K562 (cell line): ENCODE data around the gene TNK2. TPM values are rescaled to one million over a fixed set of nuclear protein-coding genes. Genes with fewer than 3 reads are reported as not detected.

ENCODE experiments used
- CEBPB ChIP-seq: fragments of 450-650 bp; IDR thresholded peaks from 2 replicates; pipeline ENCODE4 v1.6.1; 2016; ENCODE audit warnings: missing genetic modification characterization, missing compliant biosample characterization
- CSDE1 ChIP-seq, 2 experiments: fragments of 450-650 bp; IDR thresholded peaks; 2 replicates each; pipeline ENCODE4 v1.6.1; 2016; ENCODE audit warnings: mild to moderate bottlenecking in 1 of 2
- E4F1 ChIP-seq: fragments of 250-450 bp; sonication (Bioruptor Pico); IDR thresholded peaks from 2 replicates; pipeline ENCODE4 v1.5.0; 2021; ENCODE audit warnings: mild to moderate bottlenecking, borderline replicate concordance
- FOXK2 ChIP-seq, 2 experiments: fragments of 450-650 bp; IDR thresholded peaks in 1 of 2; conservative IDR thresholded peaks in 1 of 2; 2 replicates each; pipeline ENCODE4 v1.6.1; 2016; ENCODE audit warnings: low read depth in 2 of 2, mild to moderate bottlenecking in 1 of 2
- HINFP ChIP-seq: fragments of 450-650 bp; conservative IDR thresholded peaks from 2 replicates; pipeline ENCODE4 v1.6.1; 2016; ENCODE audit warnings: missing genetic modification characterization, low read depth, mild to moderate bottlenecking, control low read depth, missing compliant biosample characterization
- HNRNPL ChIP-seq: fragments of 200-400 bp; formaldehyde crosslinking; IDR thresholded peaks from 2 replicates; pipeline ENCODE4 v1.6.1; 2017; ENCODE audit warnings: low read depth, mild to moderate bottlenecking, low read length
- KLF13 ChIP-seq: fragments of 450-650 bp; IDR thresholded peaks from 2 replicates; pipeline ENCODE4 v1.6.1; 2016; ENCODE audit warnings: missing genetic modification characterization, low read depth, mild to moderate bottlenecking, missing compliant biosample characterization, moderate library complexity, borderline replicate concordance
- MTF1 ChIP-seq: fragments of 250-450 bp; sonication (Bioruptor Pico); IDR thresholded peaks from 2 replicates; pipeline ENCODE4 v1.9.0; 2021; ENCODE audit warnings: moderate library complexity, mild to moderate bottlenecking, inconsistent platforms, borderline replicate concordance
- NFYB ChIP-seq: IDR thresholded peaks from 2 replicates; pipeline ENCODE4 v1.6.1; 2011; ENCODE audit warnings: mild to moderate bottlenecking, moderate library complexity; ENCODE audit not compliant: insufficient read length; ENCODE audit errors: extremely low read depth
- NR0B1 ChIP-seq: fragments of 450-650 bp; IDR thresholded peaks from one replicate; pipeline ENCODE4 v1.6.1; 2018; ENCODE audit warnings: mild to moderate bottlenecking, moderate library complexity; ENCODE audit not compliant: partially characterized antibody
- POLR2H ChIP-seq: IDR thresholded peaks from 2 replicates; pipeline ENCODE4 v1.6.1; 2016; ENCODE audit warnings: missing genetic modification characterization, low read depth, mild to moderate bottlenecking, control low read depth, missing compliant biosample characterization, moderate library complexity
- PREB ChIP-seq: sonication (generic); formaldehyde crosslinking; IDR thresholded peaks from 2 replicates; pipeline ENCODE4 v1.8.1; 2023; ENCODE audit warnings: mild to moderate bottlenecking, missing genetic modification reagents
- SAFB2 ChIP-seq: fragments of 200-400 bp; formaldehyde crosslinking; IDR thresholded peaks from 2 replicates; pipeline ENCODE4 v1.6.1; 2018; ENCODE audit warnings: borderline replicate concordance, low read length, low read depth, moderate library complexity; ENCODE audit not compliant: severe bottlenecking
- TARDBP ChIP-seq: fragments of 450-650 bp; IDR thresholded peaks from 2 replicates; pipeline ENCODE4 v1.6.1; 2016
- USF1 ChIP-seq: sonication (generic); formaldehyde crosslinking; IDR thresholded peaks from 2 replicates; pipeline ENCODE4 v1.9.0; 2022; ENCODE audit warnings: mild to moderate bottlenecking, missing genetic modification reagents
- YY1 ChIP-seq, 3 experiments: IDR thresholded peaks; 2 replicates each; pipeline ENCODE4 v1.6.1; 2011; ENCODE audit warnings: low read length in 2 of 3, mild to moderate bottlenecking in 2 of 3, moderate library complexity in 2 of 3, borderline replicate concordance in 1 of 3, control low read depth in 1 of 3, low read depth in 1 of 3; ENCODE audit not compliant: insufficient read depth in 3 of 3, insufficient replicate concordance in 2 of 3, control insufficient read depth in 1 of 3, insufficient read length in 1 of 3; ENCODE audit errors: extremely low read depth in 1 of 3
- ZFP1 ChIP-seq: fragments of 450-650 bp; formaldehyde crosslinking; IDR thresholded peaks from 2 replicates; pipeline ENCODE4 v1.4.0; 2020; ENCODE audit warnings: mild to moderate bottlenecking, mixed read lengths
- ZNF165 ChIP-seq: fragments of 250-450 bp; sonication (Bioruptor Pico); IDR thresholded peaks from 2 replicates; pipeline ENCODE4 v1.4.0; 2020; ENCODE audit warnings: borderline replicate concordance
- ZNF695 ChIP-seq: fragments of 450-650 bp; formaldehyde crosslinking; IDR thresholded peaks from 2 replicates; pipeline ENCODE4 v1.4.0; 2020; ENCODE audit warnings: mild to moderate bottlenecking, moderate library complexity
- ZZZ3 ChIP-seq: fragments of 450-650 bp; IDR thresholded peaks from 2 replicates; pipeline ENCODE4 v1.6.1; 2016; ENCODE audit warnings: antibody characterized with exemption, mild to moderate bottlenecking, moderate library complexity
- polyA plus RNA-seq, 8 experiments: library from polyadenylated mRNA; depleted of rRNA in 4 of 8; stranded (reverse) in 5 of 8; unstranded in 3 of 8; fragments of >200 nt; fragmentation: Nextera tagmentation in 2 of 8; fragmentation: Illumina TruSeq in 1 of 8; extraction: Ambion mirVana in 2 of 8; extraction: Trizol in 1 of 8; gene quantifications; 2 replicates each; pipeline versions ENCODE4 v1.2.1 to v1.2.3, GENCODE V29; 2011 to 2014; ENCODE audit warnings: inconsistent platforms in 1 of 8, missing spikeins in 1 of 8
- total RNA-seq, 7 experiments: library from RNA; depleted of rRNA in 6 of 7; stranded (reverse); fragments of >200 nt in 6 of 7; fragmentation: Illumina TruSeq in 2 of 7; extraction: Trizol in 2 of 7; gene quantifications; 2 replicates each; pipeline versions ENCODE4 v1.2.1 to v1.2.3, GENCODE V29; 2011 to 2021; ENCODE audit warnings: low replicate concordance in 1 of 7

TNK2 gene
- total and polyA plus RNA-seq, 9 of the 15 experiments (the other 6 are each of a cell fraction or from before 2014, with no cell fraction given) = 0.03 to 33.8 (median 6.5) TPM

- no peak for TF ChIP-seq MTF1
- no peak for TF ChIP-seq KLF13 (tag)
- no peak for TF ChIP-seq HNRNPL
- TF ChIP-seq E4F1 (CRISPR knock-in tag) = no peak
- no peak for TF ChIP-seq USF1 (CRISPR knock-in tag)
- TF ChIP-seq FOXK2 (conservative IDR thresholded peaks at IDR 0.05 in 1 of 2, IDR thresholded peaks at IDR 0.05 in 1 of 2; ENCODE audit: low read depth in 2 of 2) = 0 out of 4 replicates have a peak, but pooled peaks of 1 of the 2 experiments have one; percentile 17
- no peak for TF ChIP-seq HINFP (tag)
- TF ChIP-seq TARDBP = no peak
- no peak for TF ChIP-seq YY1 (IDR thresholded peaks at IDR 0.05; ENCODE audit: borderline replicate concordance in 1 of 3, control insufficient read depth in 1 of 3, extremely low read depth in 1 of 3, insufficient read depth in 3 of 3, insufficient read length in 1 of 3, insufficient replicate concordance in 2 of 3, low read depth in 1 of 3, low read length in 2 of 3)
- no peak for TF ChIP-seq CSDE1 (IDR thresholded peaks at IDR 0.05)
- no peak for TF ChIP-seq NR0B1
- TF ChIP-seq NFYB = no peak
- TF ChIP-seq SAFB2 = no peak
- no peak for TF ChIP-seq PREB
- no peak for TF ChIP-seq ZFP1
- TF ChIP-seq CEBPB (tag) = no peak
- no peak for TF ChIP-seq ZNF165 (CRISPR knock-in tag)
- no peak for TF ChIP-seq ZNF695 (CRISPR knock-in tag)
- TF ChIP-seq ZZZ3 = no peak
- no peak for TF ChIP-seq POLR2H (tag)
Observed at GRCh38 chr3:195856410-195857084, 51.8 kb downstream of the TNK2 start (continued).
